GM03348 (cell line): ENCODE measurements around the gene URI1.
"Not testable (repeated sequence)": the region's sequence is repeated elsewhere in the genome, so short reads cannot be mapped to it uniquely, and the experiment has no call there.

Experiments used
- DNase-seq: peaks from one replicate; pipeline ENCODE4 v3.0.0; 2012; ENCODE audit warnings: low spot score

The URI1 gene

GRCh38 chr19:29941828-29942403 lies at the start of gene URI1:
Gene URI1 (plus strand): TSS chr19:29942239. CDS start chr19:29942548, 309 bp downstream.
- DNase-seq, result peak; percentile 98

- no peak for DNase-seq
These were observed 48.3 kb upstream of the URI1 start for GRCh38 chr19:29893606-29894284.

GRCh38 chr19:29896802-29897201 lies 45.2 kb upstream of the URI1 start:
- DNase-seq, result no peak

GRCh38 chr19:29897466-29897865 lies 44.6 kb upstream of the URI1 start:
- DNase-seq, result no peak

GRCh38 chr19:29904017-29904416 lies 38.0 kb upstream of the URI1 start:
- DNase-seq, result no peak

- peak; percentile 44 for DNase-seq
These were observed 32.8 kb upstream of the URI1 start for GRCh38 chr19:29908963-29909944.

- DNase-seq, result no peak
These were observed 27.1 kb upstream of the URI1 start for GRCh38 chr19:29914933-29915332.

- not testable (repeated sequence) for DNase-seq
These were observed 26.2 kb upstream of the URI1 start for GRCh38 chr19:29915832-29916231.

- no peak for DNase-seq
These were observed 24.1 kb upstream of the URI1 start for GRCh38 chr19:29917911-29918310.

GRCh38 chr19:29918891-29919290 lies 23.1 kb upstream of the URI1 start:
- no peak for DNase-seq

- DNase-seq, result no peak
These were observed 19.1 kb upstream of the URI1 start for GRCh38 chr19:29922972-29923371.

GRCh38 chr19:29923653-29924052 lies 18.4 kb upstream of the URI1 start:
- no peak for DNase-seq

- DNase-seq, result no peak
These were observed 16.0 kb upstream of the URI1 start for GRCh38 chr19:29926031-29926430.

- DNase-seq, result no peak
These were observed 15.2 kb upstream of the URI1 start for GRCh38 chr19:29926801-29927200.

- DNase-seq, result peak; percentile 26
These were observed 14.0 kb upstream of the URI1 start for GRCh38 chr19:29927944-29928625.

- no peak for DNase-seq
These were observed 13.2 kb upstream of the URI1 start for GRCh38 chr19:29928831-29929230.

- no peak for DNase-seq
These were observed 7.8 kb upstream of the URI1 start for GRCh38 chr19:29934257-29934656.

- DNase-seq, result no peak
These were observed 7.3 kb upstream of the URI1 start for GRCh38 chr19:29934781-29935180.

- DNase-seq, result no peak
These were observed 5.6 kb upstream of the URI1 start for GRCh38 chr19:29936409-29936808.

- no peak for DNase-seq
These were observed 2.4 kb upstream of the URI1 start for GRCh38 chr19:29939628-29940027.

GRCh38 chr19:29940971-29941585 lies 961 bp upstream of the URI1 start:
- DNase-seq, result no peak
